Karpas-422 (cell line): ENCODE measurements around the gene PAFAH2. TPM values are rescaled to one million over a fixed set of nuclear protein-coding genes. Genes with fewer than 3 reads are reported as not detected.

Source experiments
- DNase-seq: peaks from one replicate; pipeline ENCODE4 v3.0.0-alpha.2; 2015
- H2AFZ ChIP-seq: fragments of 200-600 bp; sonication (generic); 2 replicates; pipeline ENCODE4 v1.6.1; 2014; ENCODE audit warnings: antibody characterized with exemption, low read length, mixed read lengths
- H3K27ac ChIP-seq: fragments of 200-600 bp; sonication (generic); 2 replicates; pipeline ENCODE4 v1.5.1; 2014; ENCODE audit warnings: mild to moderate bottlenecking, low read length, moderate library complexity
- H3K27me3 ChIP-seq: fragments of 200-600 bp; sonication (generic); 2 replicates; pipeline ENCODE4 v1.6.1; 2014; ENCODE audit warnings: low read length, mixed read lengths
- H3K36me3 ChIP-seq: fragments of 200-600 bp; sonication (generic); 2 replicates; pipeline ENCODE4 v1.6.1; 2014; ENCODE audit warnings: low read length, mixed read lengths; ENCODE audit not compliant: insufficient read depth
- H3K4me1 ChIP-seq: fragments of 200-600 bp; sonication (generic); 2 replicates; pipeline ENCODE4 v1.6.1; 2014; ENCODE audit warnings: mild to moderate bottlenecking, low read length, mixed read lengths
- H3K4me2 ChIP-seq: fragments of 200-600 bp; sonication (generic); 2 replicates; pipeline ENCODE4 v1.6.1; 2014; ENCODE audit warnings: low read length, low read depth, mild to moderate bottlenecking; ENCODE audit not compliant: poor library complexity, severe bottlenecking
- H3K4me3 ChIP-seq: fragments of 200-600 bp; sonication (generic); 2 replicates; pipeline ENCODE4 v1.5.1; 2014; ENCODE audit warnings: mild to moderate bottlenecking, antibody characterized with exemption, low read length, mixed read lengths
- H3K79me2 ChIP-seq: fragments of 200-600 bp; sonication (generic); 2 replicates; pipeline ENCODE4 v1.6.1; 2014; ENCODE audit warnings: mild to moderate bottlenecking, low read length, mixed read lengths
- H3K9ac ChIP-seq: fragments of 200-600 bp; sonication (generic); 2 replicates; pipeline ENCODE4 v1.6.0; 2014; ENCODE audit warnings: low read length
- H3K9me2 ChIP-seq: fragments of 200-600 bp; sonication (generic), shearing (Covaris generic); replicated peaks from 2 replicates; pipeline ENCODE4 v1.6.0; 2014; ENCODE audit warnings: mild to moderate bottlenecking, low read length, moderate library complexity; ENCODE audit not compliant: insufficient read depth
- H3K9me3 ChIP-seq: fragments of 300-700, 200-600 bp; sonication (generic); 2 replicates; pipeline ENCODE4 v1.6.1; 2014; ENCODE audit warnings: low read length, mixed read lengths
- H4K20me1 ChIP-seq: fragments of 200-600 bp; sonication (generic); 2 replicates; pipeline ENCODE4 v1.6.1; 2014; ENCODE audit warnings: mild to moderate bottlenecking, antibody characterized with exemption, low read length, low read depth; ENCODE audit not compliant: insufficient read depth
- total RNA-seq: library from RNA; depleted of rRNA; stranded (reverse); fragments of >200 nt; shearing (Covaris generic); gene quantifications from 2 replicates; pipeline ENCODE4 v1.2.3, GENCODE V29; 2014; ENCODE audit warnings: low replicate concordance

The PAFAH2 gene
- total RNA-seq, 1 experiment from 2014 or later = 1.6 TPM

DNA sequence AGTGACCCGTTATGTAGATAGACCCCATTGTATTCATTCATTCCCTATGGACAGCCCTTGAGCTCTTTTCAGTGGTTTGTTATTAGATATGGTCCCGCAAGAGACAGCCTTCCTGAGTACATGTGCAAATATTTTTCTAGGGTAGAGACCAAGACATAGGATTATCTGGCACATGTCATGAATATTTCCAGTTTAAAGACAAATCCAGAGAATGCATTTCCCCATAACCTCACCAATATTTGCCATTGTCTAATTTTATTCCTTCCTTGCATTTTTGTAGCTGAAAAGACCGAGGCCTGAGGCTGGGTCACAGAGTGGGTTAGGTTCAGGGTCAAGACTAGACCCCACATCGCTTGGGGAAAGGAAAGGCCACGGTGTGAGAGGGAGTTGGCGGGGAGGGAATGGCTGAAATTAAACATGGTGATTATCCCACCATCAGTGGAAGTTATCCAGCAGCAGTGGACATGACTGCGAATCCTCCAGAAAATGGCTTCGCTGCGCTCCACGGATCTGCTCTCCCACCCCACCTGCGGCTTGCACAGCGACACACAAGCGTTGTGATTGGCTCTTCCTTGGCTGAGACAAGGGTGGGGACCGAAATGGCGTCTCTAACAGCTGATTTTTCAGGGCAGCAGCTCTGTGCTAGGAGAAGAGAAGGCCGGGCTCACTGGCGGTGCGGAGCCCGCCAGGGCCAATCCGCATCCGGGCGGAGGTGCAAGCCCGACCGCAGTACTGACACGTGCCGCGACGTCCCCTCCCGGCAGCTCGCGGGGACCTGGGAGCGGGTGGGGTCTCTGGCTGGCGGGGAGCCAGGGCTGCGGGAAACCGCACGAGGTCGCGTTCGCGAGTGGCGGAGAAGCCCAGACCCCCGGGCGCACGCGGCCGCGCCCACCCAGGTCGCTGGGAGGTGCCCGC is 75.5 kb downstream of the PAFAH2 start:
- peaks cover 3% of the 10 kb centered on the region; the same call in 1 of the 2 replicates for H3K4me1 ChIP-seq
- no peak for DNase-seq
- no peak overlapping the region for H3K9ac ChIP-seq
- no peaks in the 10 kb centered on the region for H3K9me3 ChIP-seq
- no peak overlapping the region for H3K4me2 ChIP-seq
- no peak overlapping the region for H3K4me3 ChIP-seq
- no peak overlapping the region for H3K27ac ChIP-seq
- no peaks in the 10 kb centered on the region for H3K36me3 ChIP-seq
- H3K27me3 ChIP-seq = no peaks in the 10 kb centered on the region
- no peaks in the 10 kb centered on the region for H4K20me1 ChIP-seq
- H2AFZ ChIP-seq = no peak overlapping the region
- no peaks in the 10 kb centered on the region for H3K9me2 ChIP-seq
- no peaks in the 10 kb centered on the region for H3K79me2 ChIP-seq

DNA sequence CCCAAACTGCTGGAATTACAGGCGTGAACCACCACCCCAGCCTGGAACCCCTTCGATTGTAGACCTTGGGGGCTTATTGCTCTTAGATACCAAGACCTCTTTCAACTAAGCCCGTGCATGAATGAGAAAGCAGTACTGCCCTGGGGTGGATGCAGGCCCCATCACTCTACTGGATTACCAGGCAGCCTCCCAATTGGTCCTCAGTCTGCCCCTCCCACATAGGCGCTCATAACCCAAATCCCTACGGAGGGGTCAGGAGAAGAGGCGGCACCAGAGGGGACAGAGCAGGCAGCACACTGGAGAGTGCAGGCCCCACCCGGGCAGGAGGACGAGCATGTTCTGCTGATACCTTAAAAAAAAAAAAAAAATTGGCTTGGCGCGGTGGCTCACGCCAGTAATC is 79.2 kb downstream of the PAFAH2 start:
- Histone ChIP-seq H2AFZ (no peak overlapping the region), H3K9me2 (no peaks in the 10 kb centered on the region), H3K27ac (no peak overlapping the region), H3K9ac (no peak overlapping the region), H3K4me3 (no peak overlapping the region), H3K36me3 (no peaks in the 10 kb centered on the region), H3K9me3 (no peaks in the 10 kb centered on the region), H4K20me1 (no peaks in the 10 kb centered on the region), H3K27me3 (no peaks in the 10 kb centered on the region), H3K4me2 (no peak overlapping the region), H3K4me1 (peaks cover 9% of the 10 kb centered on the region), H3K79me2 (no peaks in the 10 kb centered on the region)
- no peak for DNase-seq

DNA sequence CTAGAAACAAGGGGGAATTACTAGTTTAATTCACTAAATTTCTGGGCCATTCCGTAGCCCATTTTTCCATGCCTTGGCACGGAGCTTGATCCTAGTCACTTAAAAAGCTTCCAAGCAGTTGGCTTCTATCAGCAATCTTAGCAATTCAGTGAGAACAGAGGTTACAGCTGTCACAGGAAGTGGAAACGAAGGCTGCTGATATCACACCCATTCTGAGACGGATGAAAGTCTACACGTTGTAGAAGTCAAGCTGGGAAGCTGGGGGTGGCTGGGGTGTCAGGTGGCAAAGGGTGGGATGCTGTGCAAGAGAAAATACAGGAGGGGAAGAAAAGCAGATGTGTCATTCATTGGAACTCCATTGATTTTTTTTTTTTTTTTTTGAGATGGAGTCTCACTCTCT is 79.9 kb downstream of the PAFAH2 start:
- H3K36me3 ChIP-seq = no peaks in the 10 kb centered on the region
- H3K79me2 ChIP-seq = no peaks in the 10 kb centered on the region
- H3K27me3 ChIP-seq = no peaks in the 10 kb centered on the region
- no peak overlapping the region for H3K4me3 ChIP-seq
- no peaks in the 10 kb centered on the region for H4K20me1 ChIP-seq
- no peak overlapping the region for H3K4me2 ChIP-seq
- H2AFZ ChIP-seq = no peak overlapping the region
- peaks cover 9% of the 10 kb centered on the region for H3K4me1 ChIP-seq
- no peak for DNase-seq
- H3K9me3 ChIP-seq = no peaks in the 10 kb centered on the region
- no peak overlapping the region for H3K27ac ChIP-seq
- H3K9ac ChIP-seq = no peak overlapping the region
- no peaks in the 10 kb centered on the region for H3K9me2 ChIP-seq

DNA sequence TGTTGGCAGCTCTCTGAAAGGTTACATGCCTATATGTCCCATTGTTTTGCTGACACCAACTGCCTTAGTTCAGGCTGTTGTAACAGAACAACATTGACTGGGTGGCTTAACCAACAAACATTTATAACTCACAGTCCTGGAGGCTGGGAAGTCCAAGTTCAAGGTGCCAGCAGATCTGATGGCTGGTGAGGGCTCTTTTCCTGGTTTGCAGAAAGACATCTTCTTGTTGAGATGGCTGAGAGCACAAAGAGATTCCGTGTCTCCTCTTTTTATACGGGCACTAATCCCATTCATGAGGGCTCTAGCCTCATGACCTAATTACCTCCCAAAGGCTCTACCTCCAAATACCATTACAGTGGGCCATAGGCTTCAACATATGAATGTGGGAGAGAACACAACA is 81.4 kb downstream of the PAFAH2 start:
- Histone ChIP-seq H3K27ac (no peak overlapping the region), H3K27me3 (no peaks in the 10 kb centered on the region), H3K9me3 (no peaks in the 10 kb centered on the region), H3K9ac (no peak overlapping the region), H3K36me3 (no peaks in the 10 kb centered on the region), H3K4me2 (no peak overlapping the region), H3K4me1 (peaks cover 9% of the 10 kb centered on the region), H2AFZ (no peak overlapping the region), H3K4me3 (no peak overlapping the region), H4K20me1 (no peaks in the 10 kb centered on the region), H3K79me2 (no peaks in the 10 kb centered on the region), H3K9me2 (no peaks in the 10 kb centered on the region)
- DNase-seq = no peak

- Histone ChIP-seq H3K4me3 (no peak overlapping the region), H3K27me3 (no peaks in the 10 kb centered on the region), H3K9me2 (no peaks in the 10 kb centered on the region), H3K9ac (no peak overlapping the region), H3K4me2 (no peak overlapping the region), H4K20me1 (no peaks in the 10 kb centered on the region), H3K27ac (no peak overlapping the region), H3K9me3 (no peaks in the 10 kb centered on the region), H2AFZ (no peak overlapping the region), H3K36me3 (no peaks in the 10 kb centered on the region), H3K4me1 (peaks cover 6% of the 10 kb centered on the region), H3K79me2 (no peaks in the 10 kb centered on the region)
- DNase-seq = no peak
Observed at GRCh38 chr1:25914074-25914995, 83.5 kb downstream of the PAFAH2 start.

- no peaks in the 10 kb centered on the region for H3K27me3 ChIP-seq
Observed at GRCh38 chr1:25913206-25913605, 84.7 kb downstream of the PAFAH2 start.

DNA sequence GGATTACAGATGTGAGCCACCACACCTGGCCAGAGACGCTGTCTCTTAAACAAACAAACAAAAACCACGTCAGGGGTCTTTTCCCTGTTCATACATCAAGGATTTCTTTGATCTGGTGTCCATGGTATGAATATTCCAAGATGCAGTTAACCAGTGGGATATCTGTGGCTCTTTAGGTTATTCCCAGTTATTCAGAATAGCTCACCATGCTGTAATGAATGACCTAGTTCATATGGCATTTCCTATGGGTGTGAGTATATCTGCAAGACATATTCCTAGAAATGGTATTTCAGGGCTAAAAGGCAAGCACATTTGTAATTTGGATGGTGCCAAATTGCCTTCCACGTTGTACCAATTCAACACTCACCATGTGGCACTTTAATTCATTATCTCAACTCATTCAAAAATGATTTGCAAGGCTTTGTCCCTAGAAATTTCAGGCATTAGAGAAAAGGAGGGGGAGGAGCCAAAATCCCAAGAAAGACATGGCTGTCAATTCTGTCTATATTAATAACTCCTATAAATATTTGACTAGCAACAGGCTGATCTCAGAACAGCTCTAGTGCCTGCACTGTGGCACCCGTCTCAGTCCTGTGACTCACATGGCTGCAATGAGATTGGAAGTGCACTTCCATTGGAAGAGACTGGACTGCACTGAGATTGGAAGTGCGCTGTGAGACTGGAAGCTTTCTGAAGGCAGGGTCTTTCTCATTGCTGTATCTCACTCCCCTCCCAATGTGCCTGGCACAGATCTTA is 85.6 kb downstream of the PAFAH2 start:
- Histone ChIP-seq H3K27ac (no peak overlapping the region), H3K4me2 (no peak overlapping the region), H3K27me3 (no peaks in the 10 kb centered on the region), H3K9me2 (no peaks in the 10 kb centered on the region), H2AFZ (no peak overlapping the region), H3K4me3 (no peak overlapping the region), H3K9ac (no peak overlapping the region), H3K4me1 (peaks cover 6% of the 10 kb centered on the region), H3K79me2 (no peaks in the 10 kb centered on the region), H3K36me3 (no peaks in the 10 kb centered on the region), H4K20me1 (no peaks in the 10 kb centered on the region), H3K9me3 (no peaks in the 10 kb centered on the region)
- no peak for DNase-seq

More at GRCh38 chr1:25913206-25913605, 84.7 kb downstream of the PAFAH2 start:
- Histone ChIP-seq H3K4me3 (no peak overlapping the region), H3K79me2 (no peaks in the 10 kb centered on the region), H4K20me1 (no peaks in the 10 kb centered on the region), H3K4me2 (no peak overlapping the region), H3K9me2 (no peaks in the 10 kb centered on the region), H2AFZ (no peak overlapping the region), H3K27ac (no peak overlapping the region), H3K36me3 (no peaks in the 10 kb centered on the region), H3K9ac (no peak overlapping the region), H3K4me1 (peaks cover 6% of the 10 kb centered on the region), H3K9me3 (no peaks in the 10 kb centered on the region)
- no peak for DNase-seq
